ENCODE measurements around the gene RSAD1.

DNA sequence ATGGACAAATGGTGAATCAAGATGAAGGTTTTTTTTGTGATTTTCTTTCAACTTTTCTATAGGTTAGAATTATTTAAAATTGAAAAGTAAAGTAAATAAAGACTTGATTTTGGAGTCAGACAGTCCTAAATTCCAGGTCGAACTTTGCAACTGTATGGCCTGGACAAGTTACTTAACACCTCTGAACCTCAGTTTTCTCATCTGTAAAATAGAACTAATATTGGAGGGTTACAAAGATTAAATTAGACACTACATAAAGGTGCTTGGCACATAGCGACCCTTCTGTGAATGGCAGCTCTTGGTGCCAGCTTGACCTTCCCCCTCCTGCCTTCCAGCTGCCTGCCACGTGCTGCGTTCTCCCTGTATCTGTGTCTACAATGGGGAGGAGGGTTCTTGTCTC is 3.0 kb downstream of the RSAD1 start:
- TF ChIP-seq, protein P1, sequence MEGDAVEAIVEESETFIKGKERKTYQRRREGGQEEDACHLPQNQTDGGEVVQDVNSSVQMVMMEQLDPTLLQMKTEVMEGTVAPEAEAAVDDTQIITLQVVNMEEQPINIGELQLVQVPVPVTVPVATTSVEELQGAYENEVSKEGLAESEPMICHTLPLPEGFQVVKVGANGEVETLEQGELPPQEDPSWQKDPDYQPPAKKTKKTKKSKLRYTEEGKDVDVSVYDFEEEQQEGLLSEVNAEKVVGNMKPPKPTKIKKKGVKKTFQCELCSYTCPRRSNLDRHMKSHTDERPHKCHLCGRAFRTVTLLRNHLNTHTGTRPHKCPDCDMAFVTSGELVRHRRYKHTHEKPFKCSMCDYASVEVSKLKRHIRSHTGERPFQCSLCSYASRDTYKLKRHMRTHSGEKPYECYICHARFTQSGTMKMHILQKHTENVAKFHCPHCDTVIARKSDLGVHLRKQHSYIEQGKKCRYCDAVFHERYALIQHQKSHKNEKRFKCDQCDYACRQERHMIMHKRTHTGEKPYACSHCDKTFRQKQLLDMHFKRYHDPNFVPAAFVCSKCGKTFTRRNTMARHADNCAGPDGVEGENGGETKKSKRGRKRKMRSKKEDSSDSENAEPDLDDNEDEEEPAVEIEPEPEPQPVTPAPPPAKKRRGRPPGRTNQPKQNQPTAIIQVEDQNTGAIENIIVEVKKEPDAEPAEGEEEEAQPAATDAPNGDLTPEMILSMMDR (IDR thresholded peaks at IDR 0.05; ENCODE audit: low read depth, low read length, poor library complexity, severe bottlenecking) = no peak
- TF ChIP-seq EZH2phosphoT487 (IDR thresholded peaks at IDR 0.05; ENCODE audit: borderline replicate concordance, low read length) = no peak
